WTC11 (cell line): ENCODE data around the gene MEGF9.

Experiments
- ESRRA ChIP-seq: sonication (generic); formaldehyde crosslinking; IDR thresholded peaks from 2 replicates; pipeline ENCODE4 v1.8.1; 2022; ENCODE audit warnings: mild to moderate bottlenecking, missing genetic modification reagents, borderline replicate concordance
- FOXJ3 ChIP-seq: sonication (generic); formaldehyde crosslinking; IDR thresholded peaks from 2 replicates; pipeline ENCODE4 v1.9.0; 2021; ENCODE audit warnings: missing genetic modification reagents, mild to moderate bottlenecking, borderline replicate concordance
- GRHL2 ChIP-seq: fragments of 250-450 bp; sonication (Bioruptor Pico); IDR thresholded peaks from 2 replicates; pipeline ENCODE4 v1.8.0; 2022; ENCODE audit warnings: mild to moderate bottlenecking, moderate library complexity; ENCODE audit not compliant: insufficient replicate concordance, severe bottlenecking
- SMAD3 ChIP-seq: sonication (generic); formaldehyde crosslinking; IDR thresholded peaks from 2 replicates; pipeline ENCODE4 v1.8.0; 2022; ENCODE audit warnings: missing genetic modification reagents, mild to moderate bottlenecking, borderline replicate concordance
- SP1 ChIP-seq: sonication (generic); formaldehyde crosslinking; conservative IDR thresholded peaks from 2 replicates; pipeline ENCODE4 v1.8.1; 2022; ENCODE audit warnings: missing genetic modification reagents
- TEAD4 ChIP-seq: sonication (generic); formaldehyde crosslinking; IDR thresholded peaks from 2 replicates; pipeline ENCODE4 v1.8.0; 2022; ENCODE audit warnings: mild to moderate bottlenecking, missing genetic modification reagents
- ZBTB21 ChIP-seq: sonication (generic); formaldehyde crosslinking; IDR thresholded peaks from 2 replicates; pipeline ENCODE4 v1.8.1; 2023; ENCODE audit warnings: mild to moderate bottlenecking, missing genetic modification reagents, borderline replicate concordance
- ZNF263 ChIP-seq: sonication (generic); formaldehyde crosslinking; IDR thresholded peaks from 2 replicates; pipeline ENCODE4 v1.8.1; 2022; ENCODE audit warnings: low read depth, mild to moderate bottlenecking, moderate library complexity, missing genetic modification reagents
- TF ChIP-seq, protein P1 (sequence below): fragments of 200-600 bp; IDR thresholded peaks from 2 replicates; pipeline ENCODE4 v1.8.0; 2022; ENCODE audit warnings: antibody characterized with exemption
- TF ChIP-seq, protein P2 (sequence below): sonication (generic); formaldehyde crosslinking; IDR thresholded peaks from 2 replicates; pipeline ENCODE4 v1.8.0; 2022; ENCODE audit warnings: missing genetic modification reagents
- TF ChIP-seq, protein P3 (sequence below): sonication (generic); formaldehyde crosslinking; IDR thresholded peaks from 2 replicates; pipeline ENCODE4 v1.8.0; 2022; ENCODE audit warnings: mild to moderate bottlenecking, missing genetic modification reagents
- TF ChIP-seq, protein P4 (sequence below): sonication (generic); formaldehyde crosslinking; IDR thresholded peaks from 2 replicates; pipeline ENCODE4 v1.8.1; 2023; ENCODE audit warnings: mild to moderate bottlenecking, missing genetic modification reagents, moderate library complexity

DNA sequence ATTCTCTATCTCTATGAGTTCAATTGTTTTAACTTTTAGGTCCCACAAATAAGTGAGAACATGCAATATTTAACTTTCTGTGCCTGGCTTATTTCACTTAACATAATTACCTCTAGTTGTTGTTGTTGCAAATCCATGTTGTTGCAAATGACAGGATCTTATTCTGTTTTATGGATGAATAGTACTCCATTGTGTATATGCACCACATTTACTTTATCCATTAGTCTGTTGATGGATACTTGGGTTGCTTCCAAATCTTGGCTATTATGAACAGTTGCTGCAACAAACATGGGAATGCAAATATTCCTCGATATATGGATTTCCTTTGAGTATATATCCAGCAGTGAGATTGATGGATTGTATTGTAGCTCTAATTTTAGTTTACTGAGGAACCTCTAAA, 36.3 kb downstream of the MEGF9 start:
- TF ChIP-seq ZNF263 (CRISPR knock-in tag) (no peak), ZBTB21 (CRISPR knock-in tag) (no peak), GRHL2 (no peak), FOXJ3 (CRISPR knock-in tag) (no peak), SMAD3 (CRISPR knock-in tag) (no peak), ESRRA (no peak), TEAD4 (CRISPR knock-in tag) (no peak), SP1 (no peak)
- TF ChIP-seq, protein P1, sequence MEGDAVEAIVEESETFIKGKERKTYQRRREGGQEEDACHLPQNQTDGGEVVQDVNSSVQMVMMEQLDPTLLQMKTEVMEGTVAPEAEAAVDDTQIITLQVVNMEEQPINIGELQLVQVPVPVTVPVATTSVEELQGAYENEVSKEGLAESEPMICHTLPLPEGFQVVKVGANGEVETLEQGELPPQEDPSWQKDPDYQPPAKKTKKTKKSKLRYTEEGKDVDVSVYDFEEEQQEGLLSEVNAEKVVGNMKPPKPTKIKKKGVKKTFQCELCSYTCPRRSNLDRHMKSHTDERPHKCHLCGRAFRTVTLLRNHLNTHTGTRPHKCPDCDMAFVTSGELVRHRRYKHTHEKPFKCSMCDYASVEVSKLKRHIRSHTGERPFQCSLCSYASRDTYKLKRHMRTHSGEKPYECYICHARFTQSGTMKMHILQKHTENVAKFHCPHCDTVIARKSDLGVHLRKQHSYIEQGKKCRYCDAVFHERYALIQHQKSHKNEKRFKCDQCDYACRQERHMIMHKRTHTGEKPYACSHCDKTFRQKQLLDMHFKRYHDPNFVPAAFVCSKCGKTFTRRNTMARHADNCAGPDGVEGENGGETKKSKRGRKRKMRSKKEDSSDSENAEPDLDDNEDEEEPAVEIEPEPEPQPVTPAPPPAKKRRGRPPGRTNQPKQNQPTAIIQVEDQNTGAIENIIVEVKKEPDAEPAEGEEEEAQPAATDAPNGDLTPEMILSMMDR = no peak
- TF ChIP-seq, protein P2, sequence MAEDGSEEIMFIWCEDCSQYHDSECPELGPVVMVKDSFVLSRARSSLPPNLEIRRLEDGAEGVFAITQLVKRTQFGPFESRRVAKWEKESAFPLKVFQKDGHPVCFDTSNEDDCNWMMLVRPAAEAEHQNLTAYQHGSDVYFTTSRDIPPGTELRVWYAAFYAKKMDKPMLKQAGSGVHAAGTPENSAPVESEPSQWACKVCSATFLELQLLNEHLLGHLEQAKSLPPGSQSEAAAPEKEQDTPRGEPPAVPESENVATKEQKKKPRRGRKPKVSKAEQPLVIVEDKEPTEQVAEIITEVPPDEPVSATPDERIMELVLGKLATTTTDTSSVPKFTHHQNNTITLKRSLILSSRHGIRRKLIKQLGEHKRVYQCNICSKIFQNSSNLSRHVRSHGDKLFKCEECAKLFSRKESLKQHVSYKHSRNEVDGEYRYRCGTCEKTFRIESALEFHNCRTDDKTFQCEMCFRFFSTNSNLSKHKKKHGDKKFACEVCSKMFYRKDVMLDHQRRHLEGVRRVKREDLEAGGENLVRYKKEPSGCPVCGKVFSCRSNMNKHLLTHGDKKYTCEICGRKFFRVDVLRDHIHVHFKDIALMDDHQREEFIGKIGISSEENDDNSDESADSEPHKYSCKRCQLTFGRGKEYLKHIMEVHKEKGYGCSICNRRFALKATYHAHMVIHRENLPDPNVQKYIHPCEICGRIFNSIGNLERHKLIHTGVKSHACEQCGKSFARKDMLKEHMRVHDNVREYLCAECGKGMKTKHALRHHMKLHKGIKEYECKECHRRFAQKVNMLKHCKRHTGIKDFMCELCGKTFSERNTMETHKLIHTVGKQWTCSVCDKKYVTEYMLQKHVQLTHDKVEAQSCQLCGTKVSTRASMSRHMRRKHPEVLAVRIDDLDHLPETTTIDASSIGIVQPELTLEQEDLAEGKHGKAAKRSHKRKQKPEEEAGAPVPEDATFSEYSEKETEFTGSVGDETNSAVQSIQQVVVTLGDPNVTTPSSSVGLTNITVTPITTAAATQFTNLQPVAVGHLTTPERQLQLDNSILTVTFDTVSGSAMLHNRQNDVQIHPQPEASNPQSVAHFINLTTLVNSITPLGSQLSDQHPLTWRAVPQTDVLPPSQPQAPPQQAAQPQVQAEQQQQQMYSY = no peak
- TF ChIP-seq, protein P3, sequence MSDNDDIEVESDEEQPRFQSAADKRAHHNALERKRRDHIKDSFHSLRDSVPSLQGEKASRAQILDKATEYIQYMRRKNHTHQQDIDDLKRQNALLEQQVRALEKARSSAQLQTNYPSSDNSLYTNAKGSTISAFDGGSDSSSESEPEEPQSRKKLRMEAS (CRISPR knock-in tag) = no peak
- TF ChIP-seq, protein P4, sequence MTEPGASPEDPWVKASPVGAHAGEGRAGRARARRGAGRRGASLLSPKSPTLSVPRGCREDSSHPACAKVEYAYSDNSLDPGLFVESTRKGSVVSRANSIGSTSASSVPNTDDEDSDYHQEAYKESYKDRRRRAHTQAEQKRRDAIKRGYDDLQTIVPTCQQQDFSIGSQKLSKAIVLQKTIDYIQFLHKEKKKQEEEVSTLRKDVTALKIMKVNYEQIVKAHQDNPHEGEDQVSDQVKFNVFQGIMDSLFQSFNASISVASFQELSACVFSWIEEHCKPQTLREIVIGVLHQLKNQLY (CRISPR knock-in tag) = no peak
